ENCODE data around the gene FOXP1. TPM values are rescaled to one million over a fixed set of nuclear protein-coding genes. Genes with fewer than 3 reads are reported as not detected.
A peak's percentile ranks its signal among the peaks of the same experiment; 100 is the strongest.

FOXP1 gene
- polyA plus RNA-seq, 6 donors from 2014 or later: 441 to 620 (median 523) TPM

- Mint-ChIP-seq H3K9me3 (no peaks in the 10 kb centered on the region), H3K27ac (no peak overlapping the region), H3K27me3 (no peaks in the 10 kb centered on the region), H3K36me3 (no peaks in the 10 kb centered on the region), H3K4me1 (peaks cover 24 to 62% (median 57%) of the 10 kb centered on the region in 3 donors), H3K4me3 (no peak overlapping the region)
- no peak for ATAC-seq (ENCODE audit: low read depth in 2 of 2)
- DNase-seq: no peak
These were observed 520.4 kb downstream of the FOXP1 start for GRCh38 chr3:71062952-71063772.

GRCh38 chr3:71062037-71062932 is 521.2 kb downstream of the FOXP1 start:
- H3K9me3 Mint-ChIP-seq: no peaks in the 10 kb centered on the region
- DNase-seq (no peak), ATAC-seq (ENCODE audit: low read depth in 2 of 2) (no peak)
- H3K36me3 Mint-ChIP-seq: no peaks in the 10 kb centered on the region
- peaks cover 25 to 64% (median 62%) of the 10 kb centered on the region in 3 donors for H3K4me1 Mint-ChIP-seq
- H3K27ac Mint-ChIP-seq: peak overlapping the region in 5 of 6 donors; percentile 15 to 73 (median 58)
- H3K27me3 Mint-ChIP-seq: no peaks in the 10 kb centered on the region
- H3K4me3 Mint-ChIP-seq: no peak overlapping the region

GRCh38 chr3:71061581-71061980 is 521.9 kb downstream of the FOXP1 start:
- Mint-ChIP-seq H3K27me3 (no peaks in the 10 kb centered on the region), H3K4me1 (peaks cover 24 to 62% (median 60%) of the 10 kb centered on the region in 3 donors), H3K27ac (peak overlapping the region in 4 of 6 donors; percentile 4 to 73 (median 64)), H3K36me3 (no peaks in the 10 kb centered on the region), H3K4me3 (peak overlapping the region in 1 of 8 donors; percentile 72), H3K9me3 (no peaks in the 10 kb centered on the region)
- ATAC-seq (ENCODE audit: low read depth in 2 of 2) (no peak), DNase-seq (no peak)

DNA sequence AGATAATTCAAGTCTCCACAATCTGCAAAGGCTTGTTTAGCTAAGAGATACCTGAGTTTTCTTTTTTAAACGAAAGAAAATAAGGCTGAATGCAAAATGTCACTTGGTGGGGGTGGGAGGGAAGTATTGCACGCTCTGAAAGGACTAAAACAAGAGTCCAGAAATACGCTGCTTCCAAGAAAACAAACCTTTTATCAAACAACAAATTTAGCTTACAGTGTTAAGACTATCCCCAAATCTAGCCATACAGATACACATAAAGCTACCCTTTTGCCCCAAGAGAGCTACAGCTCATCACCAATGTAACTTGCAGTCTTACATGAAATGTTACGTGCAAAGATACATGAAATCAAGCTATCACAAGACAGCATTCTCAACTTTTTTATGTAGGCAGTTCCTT is 522.5 kb downstream of the FOXP1 start:
- H3K36me3 Mint-ChIP-seq: no peaks in the 10 kb centered on the region
- ATAC-seq (ENCODE audit: low read depth in 2 of 2) (no peak), DNase-seq (no peak)
- H3K9me3 Mint-ChIP-seq: no peaks in the 10 kb centered on the region
- H3K27ac Mint-ChIP-seq: peak overlapping the region in 2 of 6 donors; percentile 62 to 80
- H3K4me1 Mint-ChIP-seq: peaks cover 20 to 62% (median 58%) of the 10 kb centered on the region in 3 donors
- peak overlapping the region in 4 of 8 donors; percentile 18 to 72 (median 45) for H3K4me3 Mint-ChIP-seq
- no peaks in the 10 kb centered on the region for H3K27me3 Mint-ChIP-seq

DNA sequence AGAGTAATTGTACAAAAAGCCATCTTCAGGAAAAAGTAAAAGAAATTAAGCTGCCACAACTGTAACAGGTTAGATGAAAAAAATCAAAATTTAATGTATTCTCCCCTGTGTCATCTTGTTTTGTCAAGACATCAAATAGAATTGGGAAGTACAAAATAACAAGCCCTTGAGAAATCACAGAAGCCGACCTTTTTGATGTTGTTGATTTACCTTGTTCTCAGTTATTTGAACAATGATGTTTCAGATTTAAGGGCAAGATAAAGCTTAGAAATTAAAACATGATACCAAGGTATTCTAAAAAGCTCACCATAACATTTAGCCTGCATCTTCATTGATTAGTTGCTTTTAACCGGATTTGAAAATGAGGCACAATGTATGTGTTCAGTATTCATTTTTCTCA is 523.0 kb downstream of the FOXP1 start:
- ATAC-seq (ENCODE audit: low read depth in 2 of 2) (no peak), DNase-seq (no peak)
- peak overlapping the region in 2 of 6 donors; percentile 9 to 80 for H3K27ac Mint-ChIP-seq
- H3K36me3 Mint-ChIP-seq: peaks cover 0 to 4% of the 10 kb centered on the region in 2 donors
- peak overlapping the region in 3 of 8 donors; percentile 28 to 72 (median 62) for H3K4me3 Mint-ChIP-seq
- peaks cover 24 to 63% (median 58%) of the 10 kb centered on the region in 3 donors for H3K4me1 Mint-ChIP-seq
- H3K9me3 Mint-ChIP-seq: no peaks in the 10 kb centered on the region
- no peaks in the 10 kb centered on the region for H3K27me3 Mint-ChIP-seq

- Mint-ChIP-seq H3K27me3 (no peaks in the 10 kb centered on the region), H3K4me1 (peaks cover 50 to 91% (median 86%) of the 10 kb centered on the region in 3 donors), H3K4me3 (peak overlapping the region in 5 of 8 donors; percentile 22 to 53 (median 26)), H3K9me3 (no peaks in the 10 kb centered on the region), H3K27ac (peak overlapping the region in 3 of 6 donors; percentile 62 to 73 (median 66)), H3K36me3 (peaks cover 8 to 10% of the 10 kb centered on the region in 2 donors)
- DNase-seq (no peak), ATAC-seq (ENCODE audit: low read depth in 2 of 2) (no peak)
These were observed 526.0 kb downstream of the FOXP1 start for GRCh38 chr3:71057526-71057894.

DNA sequence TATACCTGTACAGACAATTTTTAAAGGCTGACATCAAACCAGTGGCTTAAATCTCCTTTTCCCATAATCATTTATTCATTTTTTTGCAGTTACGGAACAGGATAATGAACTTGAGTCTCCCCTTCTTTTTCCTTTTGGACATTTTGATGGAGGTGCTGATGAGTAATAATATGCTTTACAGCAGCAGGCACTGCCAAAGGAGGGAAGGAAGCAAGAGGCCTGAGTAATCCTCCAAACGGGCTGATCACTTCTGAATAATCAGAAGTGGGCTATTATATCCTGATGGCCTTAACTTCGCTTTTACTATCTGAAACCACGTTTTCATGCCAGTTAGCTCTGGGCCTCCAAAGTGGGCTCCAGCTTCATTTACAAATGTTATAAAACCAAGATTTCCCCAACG is 527.2 kb downstream of the FOXP1 start:
- Mint-ChIP-seq H3K36me3 (peaks cover 8 to 20% of the 10 kb centered on the region in 2 donors), H3K27ac (peak overlapping the region in 1 of 6 donors; percentile 66), H3K9me3 (no peaks in the 10 kb centered on the region), H3K4me3 (peak overlapping the region in 2 of 8 donors; percentile 9 to 40), H3K4me1 (peaks cover 52 to 90% (median 89%) of the 10 kb centered on the region in 3 donors), H3K27me3 (no peaks in the 10 kb centered on the region)
- ATAC-seq (ENCODE audit: low read depth in 2 of 2) (no peak), DNase-seq (no peak)

- DNase-seq: no peak
- peak overlapping the region in 3 of 6 donors; percentile 5 to 73 (median 66) for H3K27ac Mint-ChIP-seq
- no peaks in the 10 kb centered on the region for H3K9me3 Mint-ChIP-seq
- no peaks in the 10 kb centered on the region for H3K27me3 Mint-ChIP-seq
- peaks cover 8 to 27% of the 10 kb centered on the region in 2 donors for H3K36me3 Mint-ChIP-seq
- peaks cover 61 to 90% (median 89%) of the 10 kb centered on the region in 3 donors for H3K4me1 Mint-ChIP-seq
- H3K4me3 Mint-ChIP-seq: peak overlapping the region in 1 of 8 donors; percentile 44
- ATAC-seq (ENCODE audit: low read depth in 2 of 2): no peak
These were observed 528.1 kb downstream of the FOXP1 start for GRCh38 chr3:71055257-71056001.

- Mint-ChIP-seq H3K4me3 (peak overlapping the region in 1 of 8 donors; percentile 37), H3K36me3 (peaks cover 17 to 35% of the 10 kb centered on the region in 2 donors), H3K27me3 (no peaks in the 10 kb centered on the region), H3K27ac (peak overlapping the region in 2 of 6 donors; percentile 14 to 29), H3K9me3 (no peaks in the 10 kb centered on the region), H3K4me1 (peaks cover 68 to 92% (median 90%) of the 10 kb centered on the region in 3 donors)
- ATAC-seq (ENCODE audit: low read depth in 2 of 2) (no peak), DNase-seq (no peak)
These were observed 529.2 kb downstream of the FOXP1 start for GRCh38 chr3:71054312-71054711.

DNA sequence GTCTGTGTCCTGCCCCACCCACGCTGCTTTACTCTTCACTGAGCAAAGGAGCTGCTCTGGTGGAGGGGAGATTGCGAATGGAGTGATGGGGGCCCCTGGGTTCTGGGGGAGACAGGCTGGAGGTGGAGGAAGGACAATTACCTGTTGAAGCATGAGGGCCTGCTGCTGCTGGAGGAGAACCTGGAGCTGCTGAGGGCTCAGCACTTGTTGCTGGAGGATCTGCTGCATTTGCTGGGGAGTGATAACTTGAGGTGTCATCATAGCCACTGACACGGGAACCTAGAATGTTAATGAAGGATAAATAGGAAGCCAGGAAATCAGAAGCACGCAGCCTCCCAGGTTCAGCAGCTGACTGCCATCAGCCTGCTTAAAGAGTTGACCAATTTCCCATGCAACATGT is 530.0 kb downstream of the FOXP1 start:
- H3K4me3 Mint-ChIP-seq: peak overlapping the region in 3 of 8 donors; percentile 4 to 56 (median 18)
- no peaks in the 10 kb centered on the region for H3K9me3 Mint-ChIP-seq
- ATAC-seq (ENCODE audit: low read depth in 2 of 2) (no peak), DNase-seq (no peak)
- H3K4me1 Mint-ChIP-seq: peaks cover 73 to 95% (median 94%) of the 10 kb centered on the region in 3 donors
- H3K36me3 Mint-ChIP-seq: peaks cover 23 to 40% of the 10 kb centered on the region in 2 donors
- H3K27ac Mint-ChIP-seq: peak overlapping the region in 5 of 6 donors; percentile 10 to 94 (median 32)
- no peaks in the 10 kb centered on the region for H3K27me3 Mint-ChIP-seq

- ATAC-seq (ENCODE audit: low read depth in 2 of 2) (no peak), DNase-seq (no peak)
- no peaks in the 10 kb centered on the region for H3K27me3 Mint-ChIP-seq
- peak overlapping the region; percentile 30 to 94 (median 42) for H3K27ac Mint-ChIP-seq
- peaks cover 23 to 40% of the 10 kb centered on the region in 2 donors for H3K36me3 Mint-ChIP-seq
- H3K4me3 Mint-ChIP-seq: peak overlapping the region in 3 of 8 donors; percentile 13 to 77 (median 23)
- peaks cover 73 to 95% (median 95%) of the 10 kb centered on the region in 3 donors for H3K4me1 Mint-ChIP-seq
- H3K9me3 Mint-ChIP-seq: no peaks in the 10 kb centered on the region
These were observed 530.8 kb downstream of the FOXP1 start for GRCh38 chr3:71052716-71053115.

GRCh38 chr3:71051893-71052687 is 531.4 kb downstream of the FOXP1 start:
- Mint-ChIP-seq H3K36me3 (peaks cover 23 to 40% of the 10 kb centered on the region in 2 donors), H3K4me1 (peaks cover 78 to 96% (median 96%) of the 10 kb centered on the region in 3 donors), H3K4me3 (peak overlapping the region in 1 of 8 donors; percentile 14), H3K27me3 (no peaks in the 10 kb centered on the region), H3K27ac (peak overlapping the region in 5 of 6 donors; percentile 18 to 94 (median 39)), H3K9me3 (no peaks in the 10 kb centered on the region)
- ATAC-seq (ENCODE audit: low read depth in 2 of 2) (no peak), DNase-seq (no peak)

Data from naive B cell (primary cell).